SK-N-SH (cell line): ENCODE measurements around the gene GNG12.

Experiments
- CHD2 ChIP-seq: fragments of 150-350 bp; IDR thresholded peaks from 2 replicates; pipeline ENCODE4 v1.6.1; 2018; ENCODE audit warnings: low read length; ENCODE audit not compliant: partially characterized antibody
- EP300 ChIP-seq, 2 experiments: IDR thresholded peaks; 2 replicates each; pipeline versions ENCODE4 v1.4.0 to v1.6.1; 2012; ENCODE audit warnings: borderline replicate concordance in 1 of 2, low read depth in 1 of 2, low read length in 1 of 2
- GABPA ChIP-seq: IDR thresholded peaks from 2 replicates; pipeline ENCODE4 v1.4.0; 2012; ENCODE audit warnings: low read depth, mild to moderate bottlenecking
- JUND ChIP-seq: IDR thresholded peaks from 2 replicates; pipeline ENCODE4 v1.4.0; 2012
- NRF1 ChIP-seq: IDR thresholded peaks from 2 replicates; pipeline ENCODE4 v1.6.1; 2012; ENCODE audit warnings: low read depth, mild to moderate bottlenecking, low read length
- POLR2AphosphoS5 ChIP-seq: IDR thresholded peaks from 2 replicates; pipeline ENCODE4 v1.6.1; 2012; ENCODE audit warnings: low read depth, low read length
- RAD21 ChIP-seq: IDR thresholded peaks from 2 replicates; pipeline ENCODE4 v1.6.1; 2012; ENCODE audit warnings: mild to moderate bottlenecking, low read length
- SIN3A ChIP-seq: IDR thresholded peaks from 2 replicates; pipeline ENCODE4 v1.6.1; 2012; ENCODE audit warnings: low read depth, mild to moderate bottlenecking, low read length, moderate library complexity, borderline replicate concordance
- TF ChIP-seq, protein P1 (sequence below): fragments of 200-600 bp; sonication (generic); IDR thresholded peaks from 2 replicates; pipeline ENCODE4 v1.6.1; 2017; ENCODE audit warnings: antibody characterized with exemption, mild to moderate bottlenecking, moderate library complexity
- TF ChIP-seq, protein P2 (sequence below): IDR thresholded peaks from 2 replicates; pipeline ENCODE4 v1.6.1; 2012; ENCODE audit warnings: mild to moderate bottlenecking, low read depth, low read length, moderate library complexity
- TF ChIP-seq, protein P3 (sequence below): fragments of 150-350 bp; IDR thresholded peaks from 2 replicates; pipeline ENCODE4 v1.6.1; 2017; ENCODE audit warnings: antibody characterized with exemption, low read length, low read depth, borderline replicate concordance

DNA sequence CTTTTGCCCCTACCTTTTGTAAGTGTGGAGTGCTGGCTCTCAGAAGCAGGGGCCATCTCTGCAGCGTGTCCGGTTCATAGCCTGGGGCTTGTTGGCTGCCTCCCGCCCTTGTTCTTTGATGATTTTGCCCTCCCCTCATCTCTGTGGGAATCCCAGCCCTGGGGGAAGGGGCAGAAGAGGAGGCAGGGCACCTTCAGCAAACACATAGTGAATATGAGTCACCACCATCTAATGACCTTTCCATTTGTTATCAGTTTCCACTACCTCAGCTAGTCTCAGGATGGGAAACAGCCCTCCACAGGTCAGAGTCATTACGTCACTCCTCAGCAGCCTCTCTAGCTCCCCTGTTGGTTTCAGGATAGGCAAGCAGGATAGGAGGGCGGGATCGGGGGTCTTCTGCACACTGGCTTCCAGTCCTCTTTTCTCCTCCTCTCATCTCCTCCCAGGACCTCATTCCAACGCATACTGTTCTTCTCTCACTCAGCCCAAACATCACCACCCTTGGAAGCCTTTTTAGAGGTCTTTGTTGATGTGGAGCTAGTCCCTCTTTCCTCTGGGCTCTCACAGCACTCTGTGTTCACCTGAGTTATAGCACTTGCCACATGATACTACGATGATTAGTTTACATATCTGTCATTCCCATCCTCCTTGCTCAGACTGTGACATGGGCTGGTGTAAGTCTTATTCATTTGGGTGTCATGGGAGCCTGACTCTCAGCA is 132.4 kb downstream of the GNG12 start:
- TF ChIP-seq GABPA (no peak), SIN3A (no peak), RAD21 (no peak), NRF1 (no peak), JUND (no peak), POLR2AphosphoS5 (no peak), EP300 (IDR thresholded peaks at IDR 0.05; ENCODE audit: borderline replicate concordance in 1 of 2, low read depth in 1 of 2, low read length in 1 of 2) (no peak), CHD2 (no peak)
- TF ChIP-seq, protein P1, sequence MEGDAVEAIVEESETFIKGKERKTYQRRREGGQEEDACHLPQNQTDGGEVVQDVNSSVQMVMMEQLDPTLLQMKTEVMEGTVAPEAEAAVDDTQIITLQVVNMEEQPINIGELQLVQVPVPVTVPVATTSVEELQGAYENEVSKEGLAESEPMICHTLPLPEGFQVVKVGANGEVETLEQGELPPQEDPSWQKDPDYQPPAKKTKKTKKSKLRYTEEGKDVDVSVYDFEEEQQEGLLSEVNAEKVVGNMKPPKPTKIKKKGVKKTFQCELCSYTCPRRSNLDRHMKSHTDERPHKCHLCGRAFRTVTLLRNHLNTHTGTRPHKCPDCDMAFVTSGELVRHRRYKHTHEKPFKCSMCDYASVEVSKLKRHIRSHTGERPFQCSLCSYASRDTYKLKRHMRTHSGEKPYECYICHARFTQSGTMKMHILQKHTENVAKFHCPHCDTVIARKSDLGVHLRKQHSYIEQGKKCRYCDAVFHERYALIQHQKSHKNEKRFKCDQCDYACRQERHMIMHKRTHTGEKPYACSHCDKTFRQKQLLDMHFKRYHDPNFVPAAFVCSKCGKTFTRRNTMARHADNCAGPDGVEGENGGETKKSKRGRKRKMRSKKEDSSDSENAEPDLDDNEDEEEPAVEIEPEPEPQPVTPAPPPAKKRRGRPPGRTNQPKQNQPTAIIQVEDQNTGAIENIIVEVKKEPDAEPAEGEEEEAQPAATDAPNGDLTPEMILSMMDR: peak; percentile 30
- TF ChIP-seq, protein P2, sequence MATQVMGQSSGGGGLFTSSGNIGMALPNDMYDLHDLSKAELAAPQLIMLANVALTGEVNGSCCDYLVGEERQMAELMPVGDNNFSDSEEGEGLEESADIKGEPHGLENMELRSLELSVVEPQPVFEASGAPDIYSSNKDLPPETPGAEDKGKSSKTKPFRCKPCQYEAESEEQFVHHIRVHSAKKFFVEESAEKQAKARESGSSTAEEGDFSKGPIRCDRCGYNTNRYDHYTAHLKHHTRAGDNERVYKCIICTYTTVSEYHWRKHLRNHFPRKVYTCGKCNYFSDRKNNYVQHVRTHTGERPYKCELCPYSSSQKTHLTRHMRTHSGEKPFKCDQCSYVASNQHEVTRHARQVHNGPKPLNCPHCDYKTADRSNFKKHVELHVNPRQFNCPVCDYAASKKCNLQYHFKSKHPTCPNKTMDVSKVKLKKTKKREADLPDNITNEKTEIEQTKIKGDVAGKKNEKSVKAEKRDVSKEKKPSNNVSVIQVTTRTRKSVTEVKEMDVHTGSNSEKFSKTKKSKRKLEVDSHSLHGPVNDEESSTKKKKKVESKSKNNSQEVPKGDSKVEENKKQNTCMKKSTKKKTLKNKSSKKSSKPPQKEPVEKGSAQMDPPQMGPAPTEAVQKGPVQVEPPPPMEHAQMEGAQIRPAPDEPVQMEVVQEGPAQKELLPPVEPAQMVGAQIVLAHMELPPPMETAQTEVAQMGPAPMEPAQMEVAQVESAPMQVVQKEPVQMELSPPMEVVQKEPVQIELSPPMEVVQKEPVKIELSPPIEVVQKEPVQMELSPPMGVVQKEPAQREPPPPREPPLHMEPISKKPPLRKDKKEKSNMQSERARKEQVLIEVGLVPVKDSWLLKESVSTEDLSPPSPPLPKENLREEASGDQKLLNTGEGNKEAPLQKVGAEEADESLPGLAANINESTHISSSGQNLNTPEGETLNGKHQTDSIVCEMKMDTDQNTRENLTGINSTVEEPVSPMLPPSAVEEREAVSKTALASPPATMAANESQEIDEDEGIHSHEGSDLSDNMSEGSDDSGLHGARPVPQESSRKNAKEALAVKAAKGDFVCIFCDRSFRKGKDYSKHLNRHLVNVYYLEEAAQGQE: no peak
- TF ChIP-seq, protein P3, sequence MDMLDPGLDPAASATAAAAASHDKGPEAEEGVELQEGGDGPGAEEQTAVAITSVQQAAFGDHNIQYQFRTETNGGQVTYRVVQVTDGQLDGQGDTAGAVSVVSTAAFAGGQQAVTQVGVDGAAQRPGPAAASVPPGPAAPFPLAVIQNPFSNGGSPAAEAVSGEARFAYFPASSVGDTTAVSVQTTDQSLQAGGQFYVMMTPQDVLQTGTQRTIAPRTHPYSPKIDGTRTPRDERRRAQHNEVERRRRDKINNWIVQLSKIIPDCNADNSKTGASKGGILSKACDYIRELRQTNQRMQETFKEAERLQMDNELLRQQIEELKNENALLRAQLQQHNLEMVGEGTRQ: no peak
